ENCODE measurements around the gene A4GNT.

Gene A4GNT

DNA sequence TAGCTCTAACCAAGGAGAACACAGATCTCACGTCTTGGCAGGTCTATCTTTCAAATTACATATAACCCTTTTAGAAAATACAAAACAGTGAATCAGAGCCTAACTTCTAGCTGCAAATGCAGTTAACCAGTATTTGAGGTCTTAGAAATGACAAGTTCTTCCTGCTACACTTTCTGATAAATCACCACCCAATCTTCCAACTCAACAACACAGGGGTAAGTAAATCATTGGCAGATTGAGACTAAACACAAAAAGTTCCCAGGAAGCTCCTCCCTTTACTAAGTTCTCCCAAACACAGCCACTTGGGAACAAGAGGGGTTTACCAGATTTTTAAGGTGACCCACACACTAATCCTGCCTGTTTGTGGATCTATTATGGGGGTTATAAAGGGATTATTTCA lies at the start of gene A4GNT:
TSS of gene A4GNT (minus strand) at position 152 of the 400 bp plus-strand sequence. CDS start 1,134 bp downstream, outside the sequence.
- TF ChIP-seq, protein P1, sequence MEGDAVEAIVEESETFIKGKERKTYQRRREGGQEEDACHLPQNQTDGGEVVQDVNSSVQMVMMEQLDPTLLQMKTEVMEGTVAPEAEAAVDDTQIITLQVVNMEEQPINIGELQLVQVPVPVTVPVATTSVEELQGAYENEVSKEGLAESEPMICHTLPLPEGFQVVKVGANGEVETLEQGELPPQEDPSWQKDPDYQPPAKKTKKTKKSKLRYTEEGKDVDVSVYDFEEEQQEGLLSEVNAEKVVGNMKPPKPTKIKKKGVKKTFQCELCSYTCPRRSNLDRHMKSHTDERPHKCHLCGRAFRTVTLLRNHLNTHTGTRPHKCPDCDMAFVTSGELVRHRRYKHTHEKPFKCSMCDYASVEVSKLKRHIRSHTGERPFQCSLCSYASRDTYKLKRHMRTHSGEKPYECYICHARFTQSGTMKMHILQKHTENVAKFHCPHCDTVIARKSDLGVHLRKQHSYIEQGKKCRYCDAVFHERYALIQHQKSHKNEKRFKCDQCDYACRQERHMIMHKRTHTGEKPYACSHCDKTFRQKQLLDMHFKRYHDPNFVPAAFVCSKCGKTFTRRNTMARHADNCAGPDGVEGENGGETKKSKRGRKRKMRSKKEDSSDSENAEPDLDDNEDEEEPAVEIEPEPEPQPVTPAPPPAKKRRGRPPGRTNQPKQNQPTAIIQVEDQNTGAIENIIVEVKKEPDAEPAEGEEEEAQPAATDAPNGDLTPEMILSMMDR (IDR thresholded peaks at IDR 0.05; ENCODE audit: borderline replicate concordance, control extremely low read depth, extremely low read depth, insufficient read depth, missing control alignments): no peak
- in situ Hi-C loops (cut with MboI; ENCODE audit: low sequenced_read_pairs, unreplicated experiment): no loop called here
- DNase-seq (ENCODE audit: low spot score): no peak

DNA sequence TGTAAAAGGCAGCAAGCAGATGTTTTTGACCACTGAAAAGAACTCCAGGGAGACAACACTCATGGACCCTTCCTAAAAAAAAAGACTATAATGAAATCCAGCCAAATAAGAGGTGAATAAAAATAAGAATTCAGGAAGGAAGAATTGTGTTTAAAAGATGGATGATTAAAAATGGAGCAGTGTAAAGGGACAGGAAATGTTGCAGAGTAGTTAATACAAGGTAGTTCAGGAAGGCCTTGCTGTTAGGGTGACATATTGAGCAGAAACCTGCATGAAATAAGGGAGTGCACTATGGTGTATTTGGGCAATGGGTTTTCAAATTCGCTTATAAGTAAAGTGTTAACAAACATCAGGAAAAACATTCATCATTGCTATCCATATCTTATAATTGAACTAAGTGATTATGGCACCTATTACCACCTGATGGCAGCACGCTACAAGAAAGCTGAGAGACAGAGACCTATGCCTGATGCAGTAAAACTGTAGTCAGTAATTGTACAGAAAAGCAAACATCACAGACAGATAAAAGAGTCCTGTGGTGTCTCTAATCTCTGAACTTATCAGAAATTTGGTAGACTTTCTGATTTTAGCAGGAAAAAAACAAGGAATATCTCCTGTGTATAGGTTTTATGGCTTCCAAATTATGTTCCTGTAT lies 48.3 kb upstream of the A4GNT start:
- peak; percentile 38 for DNase-seq (ENCODE audit: low spot score)
- in situ Hi-C loops (cut with MboI; ENCODE audit: low sequenced_read_pairs, unreplicated experiment): no loop called here
- TF ChIP-seq, protein P1 (IDR thresholded peaks at IDR 0.05; ENCODE audit: borderline replicate concordance, control extremely low read depth, extremely low read depth, insufficient read depth, missing control alignments): peak; percentile 60

DNA sequence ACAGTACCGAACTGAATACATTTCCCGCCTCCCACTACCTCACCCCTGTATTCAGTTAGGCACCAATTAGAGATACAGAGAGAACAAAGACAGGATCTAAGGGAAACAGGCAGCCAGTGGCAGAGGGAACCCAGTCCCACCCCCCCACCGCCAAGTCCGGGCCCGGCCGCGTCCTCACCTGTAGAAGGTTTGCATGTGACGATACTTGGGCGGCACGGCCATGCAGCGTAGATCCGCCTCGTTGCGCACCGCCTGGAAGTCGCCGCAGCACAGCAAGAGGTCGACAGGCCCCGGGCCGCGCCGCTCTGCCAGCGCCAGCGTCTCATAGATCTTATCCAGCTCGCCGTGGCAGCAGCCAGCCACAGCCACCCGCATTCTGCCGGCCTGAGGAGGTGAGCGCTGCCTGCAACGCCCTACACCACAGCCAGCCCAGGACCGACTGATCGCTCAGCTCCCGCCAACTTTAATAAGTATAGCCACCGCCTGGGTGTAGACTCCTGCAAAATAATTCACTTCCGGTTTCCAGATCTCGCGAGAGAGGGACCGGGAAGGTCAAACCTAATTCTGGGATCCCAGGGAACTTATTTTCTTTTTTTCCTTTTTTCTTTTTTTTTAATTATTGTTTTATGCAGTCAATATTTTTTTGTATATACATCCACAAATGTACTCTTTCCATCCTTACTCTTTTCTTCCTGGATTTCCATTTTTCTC lies 42.4 kb upstream of the A4GNT start, which contains the start of gene DBR1:
TSS of gene DBR1 (minus strand) at position 501 of the 711 bp plus-strand sequence. CDS start at position 375, 126 bp downstream.
- peak; percentile 82 for DNase-seq (ENCODE audit: low spot score)
- TF ChIP-seq, protein P1 (IDR thresholded peaks at IDR 0.05; ENCODE audit: borderline replicate concordance, control extremely low read depth, extremely low read depth, insufficient read depth, missing control alignments): no peak
- in situ Hi-C loops (cut with MboI; ENCODE audit: low sequenced_read_pairs, unreplicated experiment): no loop called here

DNA sequence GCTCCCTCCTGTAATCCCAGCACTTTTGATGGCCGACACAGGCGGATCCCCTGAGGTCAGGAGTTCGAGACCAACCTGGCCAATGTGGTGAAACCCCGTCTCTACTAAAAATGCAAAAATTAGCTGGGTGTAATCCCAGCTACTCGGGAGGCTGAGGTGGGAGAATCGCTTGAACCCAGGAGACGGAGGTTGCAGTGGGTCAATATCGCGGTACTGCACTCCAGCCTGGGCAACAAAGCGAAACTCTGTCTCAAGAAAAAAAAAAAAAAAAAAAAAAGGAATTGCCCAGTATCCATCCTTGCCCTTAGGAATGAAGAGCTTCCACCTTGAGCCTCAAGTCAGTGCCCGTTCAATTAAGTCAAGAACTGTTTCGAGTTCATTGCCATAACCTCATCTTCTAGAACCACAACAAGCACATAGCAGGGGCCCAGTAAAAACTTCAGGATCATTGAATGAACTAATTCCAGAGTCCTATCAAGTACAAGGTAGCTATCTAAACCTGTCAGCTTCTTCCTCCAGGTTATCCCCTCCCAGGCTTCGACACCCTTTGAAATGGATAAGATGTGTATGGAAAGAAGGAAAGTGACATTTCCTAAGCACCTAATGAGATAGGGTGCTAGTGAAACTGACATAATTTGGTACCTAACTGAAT lies 41.7 kb upstream of the A4GNT start:
- in situ Hi-C loops (cut with MboI; ENCODE audit: low sequenced_read_pairs, unreplicated experiment): no loop called here
- TF ChIP-seq, protein P1 (IDR thresholded peaks at IDR 0.05; ENCODE audit: borderline replicate concordance, control extremely low read depth, extremely low read depth, insufficient read depth, missing control alignments): no peak
- DNase-seq (ENCODE audit: low spot score): no peak

DNA sequence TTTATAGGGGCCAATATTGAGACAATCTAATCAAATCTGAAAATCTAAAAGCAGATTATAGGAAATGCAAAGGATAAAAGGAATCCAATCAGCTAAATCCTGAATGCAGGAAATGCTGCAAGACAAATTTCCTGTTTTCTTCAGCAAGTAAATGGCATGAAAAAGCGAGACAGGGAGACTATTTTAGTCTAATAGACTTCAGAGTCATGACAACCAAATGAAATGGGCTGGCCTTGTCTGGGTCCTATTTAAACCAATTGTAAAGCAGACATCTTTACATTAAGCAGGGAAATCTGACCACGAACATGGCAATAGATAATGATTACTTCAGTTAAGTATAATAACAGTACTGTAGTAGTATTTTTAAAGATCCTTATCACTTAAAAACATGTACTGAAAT lies 40.4 kb upstream of the A4GNT start:
- no peak for DNase-seq (ENCODE audit: low spot score)
- in situ Hi-C loops (cut with MboI; ENCODE audit: low sequenced_read_pairs, unreplicated experiment): no loop called here
- TF ChIP-seq, protein P1 (IDR thresholded peaks at IDR 0.05; ENCODE audit: borderline replicate concordance, control extremely low read depth, extremely low read depth, insufficient read depth, missing control alignments): no peak

DNA sequence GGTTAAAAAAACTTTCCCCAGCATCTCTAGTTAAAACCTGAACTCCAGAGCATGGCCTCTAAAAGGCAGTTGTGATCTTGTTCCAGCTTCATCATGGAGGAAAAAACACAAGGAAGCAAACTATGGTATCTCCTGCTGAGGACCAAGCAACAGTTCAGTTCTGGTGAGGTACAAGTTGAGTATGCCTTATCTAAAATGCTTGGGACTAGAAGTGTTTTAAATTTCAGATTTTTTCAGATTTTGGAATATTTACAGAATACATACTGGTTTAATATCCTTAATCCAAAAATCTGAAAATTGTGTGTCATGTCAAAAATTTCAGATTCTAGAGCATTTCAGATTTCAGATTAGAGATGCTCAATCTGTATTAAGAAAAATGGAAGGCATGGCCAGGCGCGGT lies 32.9 kb upstream of the A4GNT start:
- TF ChIP-seq, protein P1 (IDR thresholded peaks at IDR 0.05; ENCODE audit: borderline replicate concordance, control extremely low read depth, extremely low read depth, insufficient read depth, missing control alignments): no peak
- in situ Hi-C loops (cut with MboI; ENCODE audit: low sequenced_read_pairs, unreplicated experiment): no loop called here

More for the DNA sequence above, 32.9 kb upstream of the A4GNT start:
- DNase-seq (ENCODE audit: low spot score): no peak

Measured in GM13976 (cell line).